ENCODE measurements around the gene GABRR3.

GABRR3 gene

GRCh38 chr3:98010194-98010882 is 24.8 kb downstream of the GABRR3 start:
- peak; percentile 33 for DNase-seq
- Mint-ChIP-seq H3K27me3 (ENCODE audit: low read depth, poor library complexity) (peaks cover 14% of the 10 kb centered on the region), H3K9me3 (peaks cover 16% of the 10 kb centered on the region), H3K27ac (no peak overlapping the region), H3K36me3 (ENCODE audit: low read depth) (no peaks in the 10 kb centered on the region), H3K4me3 (no peak overlapping the region), H3K4me1 (peaks cover 14% of the 10 kb centered on the region)
- TF ChIP-seq CTCF (IDR thresholded peaks at IDR 0.05), result no peak

- Mint-ChIP-seq H3K4me3 (no peak overlapping the region), H3K36me3 (ENCODE audit: low read depth) (no peaks in the 10 kb centered on the region), H3K27ac (no peak overlapping the region), H3K27me3 (ENCODE audit: low read depth, poor library complexity) (peaks cover 14% of the 10 kb centered on the region), H3K9me3 (peaks cover 16% of the 10 kb centered on the region), H3K4me1 (peaks cover 13% of the 10 kb centered on the region)
- no peak for TF ChIP-seq CTCF (IDR thresholded peaks at IDR 0.05)
- no peak for DNase-seq
These were observed 26.3 kb downstream of the GABRR3 start for GRCh38 chr3:98008855-98009254.

- no peak overlapping the region for H3K4me3 Mint-ChIP-seq
- no peak for TF ChIP-seq CTCF (IDR thresholded peaks at IDR 0.05)
- no peak for DNase-seq
- peaks cover 11% of the 10 kb centered on the region for H3K4me1 Mint-ChIP-seq
- no peaks in the 10 kb centered on the region for H3K36me3 Mint-ChIP-seq (ENCODE audit: low read depth)
- H3K9me3 Mint-ChIP-seq, result peaks cover 3% of the 10 kb centered on the region
- H3K27ac Mint-ChIP-seq, result no peak overlapping the region
- peaks cover 19% of the 10 kb centered on the region for H3K27me3 Mint-ChIP-seq (ENCODE audit: low read depth, poor library complexity)
These were observed 29.7 kb downstream of the GABRR3 start for GRCh38 chr3:98005438-98005837.

- H3K9me3 Mint-ChIP-seq, result no peaks in the 10 kb centered on the region
- peaks cover 6% of the 10 kb centered on the region for H3K4me1 Mint-ChIP-seq
- peaks cover 19% of the 10 kb centered on the region for H3K27me3 Mint-ChIP-seq (ENCODE audit: low read depth, poor library complexity)
- H3K4me3 Mint-ChIP-seq, result no peak overlapping the region
- TF ChIP-seq CTCF (IDR thresholded peaks at IDR 0.05), result no peak
- no peak for DNase-seq
- H3K36me3 Mint-ChIP-seq (ENCODE audit: low read depth), result no peaks in the 10 kb centered on the region
- no peak overlapping the region for H3K27ac Mint-ChIP-seq
These were observed 30.4 kb downstream of the GABRR3 start for GRCh38 chr3:98004721-98005120.

- Mint-ChIP-seq H3K4me3 (no peak overlapping the region), H3K27me3 (ENCODE audit: low read depth, poor library complexity) (peaks cover 14% of the 10 kb centered on the region), H3K36me3 (ENCODE audit: low read depth) (no peaks in the 10 kb centered on the region), H3K9me3 (no peaks in the 10 kb centered on the region), H3K27ac (no peak overlapping the region), H3K4me1 (peaks cover 6% of the 10 kb centered on the region)
- no peak for DNase-seq
- TF ChIP-seq CTCF (IDR thresholded peaks at IDR 0.05), result no peak
These were observed 31.7 kb downstream of the GABRR3 start for GRCh38 chr3:98003306-98003969.

GRCh38 chr3:98002717-98003116 is 32.4 kb downstream of the GABRR3 start:
- H3K4me3 Mint-ChIP-seq, result no peak overlapping the region
- peaks cover 12% of the 10 kb centered on the region for H3K27me3 Mint-ChIP-seq (ENCODE audit: low read depth, poor library complexity)
- no peak for DNase-seq
- peaks cover 6% of the 10 kb centered on the region for H3K4me1 Mint-ChIP-seq
- TF ChIP-seq CTCF (IDR thresholded peaks at IDR 0.05), result no peak
- H3K27ac Mint-ChIP-seq, result no peak overlapping the region
- H3K9me3 Mint-ChIP-seq, result no peaks in the 10 kb centered on the region
- H3K36me3 Mint-ChIP-seq (ENCODE audit: low read depth), result no peaks in the 10 kb centered on the region

All from nephron progenitor cell (in vitro differentiated cells).